HG03565 (cell line): ENCODE results near the gene CSNK1D.
"Not testable (repeated sequence)": the region's sequence is repeated elsewhere in the genome, so short reads cannot be mapped to it uniquely, and the experiment has no call there.

ENCODE experiments used
- ATAC-seq: cut with Tn5 transposase; IDR thresholded peaks from one replicate; pipeline ENCODE4 v1.9.1; 2021; ENCODE audit warnings: mild to moderate bottlenecking, moderate library complexity; ENCODE audit not compliant: unreplicated experiment

Gene CSNK1D

GRCh38 chr17:82216301-82217119 lies 57.0 kb downstream of the CSNK1D start:
- no peak for ATAC-seq

- ATAC-seq: no peak
Measured at GRCh38 chr17:82215972-82216300, 57.6 kb downstream of the CSNK1D start.

GRCh38 chr17:82215095-82215971 lies 58.2 kb downstream of the CSNK1D start:
- no peak for ATAC-seq

GRCh38 chr17:82214012-82214628 lies 59.4 kb downstream of the CSNK1D start:
- no peak for ATAC-seq

GRCh38 chr17:82213251-82214011 lies 60.1 kb downstream of the CSNK1D start:
- ATAC-seq: peak; percentile 9

GRCh38 chr17:82212331-82213250 lies 60.9 kb downstream of the CSNK1D start, which contains the start of gene CCDC57:
TSS of gene CCDC57 (minus strand) at chr17:82212842. CDS start at chr17:82201944, 10,898 bp downstream.
- peak; percentile 43 for ATAC-seq

- not testable (repeated sequence) for ATAC-seq
Measured at GRCh38 chr17:82210655-82211054, 62.8 kb downstream of the CSNK1D start.

GRCh38 chr17:82205720-82206508 lies 67.6 kb downstream of the CSNK1D start:
- no peak for ATAC-seq

- ATAC-seq: no peak
Measured at GRCh38 chr17:82204831-82205719, 68.4 kb downstream of the CSNK1D start.

- ATAC-seq: no peak
Measured at GRCh38 chr17:82203920-82204319, 69.6 kb downstream of the CSNK1D start.

- no peak for ATAC-seq
Measured at GRCh38 chr17:82202981-82203380, 70.5 kb downstream of the CSNK1D start.

- ATAC-seq: no peak
Measured at GRCh38 chr17:82201498-82201910, 72.0 kb downstream of the CSNK1D start.

GRCh38 chr17:82200743-82201497 lies 72.6 kb downstream of the CSNK1D start:
- no peak for ATAC-seq

- no peak for ATAC-seq
Measured at GRCh38 chr17:82200135-82200534, 73.4 kb downstream of the CSNK1D start.

GRCh38 chr17:82199496-82199895 lies 74.0 kb downstream of the CSNK1D start:
- no peak for ATAC-seq

- ATAC-seq: no peak
Measured at GRCh38 chr17:82198092-82198491, 75.4 kb downstream of the CSNK1D start.
